Spleen (tissue), 7 donors: Measurements from ENCODE around the gene ATXN8OS.

Experiments
- POLR2A ChIP-seq, 3 donors: fragments of 450-650 bp; IDR thresholded peaks; one replicate each; pipeline ENCODE4 v1.5.1; 2017; ENCODE audit warnings: antibody characterized with exemption in 3 of 3, mild to moderate bottlenecking in 1 of 3
- POLR2AphosphoS5 ChIP-seq, 3 donors: sonication (generic); formaldehyde crosslinking; IDR thresholded peaks; one replicate each; pipeline ENCODE4 v1.5.1; 2017; ENCODE audit warnings: antibody characterized with exemption in 3 of 3
- TF ChIP-seq, protein P1 (sequence below), 11 experiments: fragments of 200-600 bp in 7 of 11; fragments of 450-650 bp in 4 of 11; sonication (generic) in 4 of 11; IDR thresholded peaks in 8 of 11; conservative IDR thresholded peaks in 3 of 11; 1 replicate in 7 of 11; 2 replicates in 4 of 11; pipeline versions ENCODE4 v1.4.0 to v1.8.0; 2016 to 2021; ENCODE audit warnings: antibody characterized with exemption in 11 of 11, inconsistent platforms in 4 of 11, mild to moderate bottlenecking in 1 of 11
- donor health status: DM: no; HTN: no; CAD: no; lungs with moderate emphysema.
- donor health status: DM: no; HTN: no; CAD: no.
- donor health status: DM: no; HTN: no; CAD: no.

- TF ChIP-seq, protein P1, sequence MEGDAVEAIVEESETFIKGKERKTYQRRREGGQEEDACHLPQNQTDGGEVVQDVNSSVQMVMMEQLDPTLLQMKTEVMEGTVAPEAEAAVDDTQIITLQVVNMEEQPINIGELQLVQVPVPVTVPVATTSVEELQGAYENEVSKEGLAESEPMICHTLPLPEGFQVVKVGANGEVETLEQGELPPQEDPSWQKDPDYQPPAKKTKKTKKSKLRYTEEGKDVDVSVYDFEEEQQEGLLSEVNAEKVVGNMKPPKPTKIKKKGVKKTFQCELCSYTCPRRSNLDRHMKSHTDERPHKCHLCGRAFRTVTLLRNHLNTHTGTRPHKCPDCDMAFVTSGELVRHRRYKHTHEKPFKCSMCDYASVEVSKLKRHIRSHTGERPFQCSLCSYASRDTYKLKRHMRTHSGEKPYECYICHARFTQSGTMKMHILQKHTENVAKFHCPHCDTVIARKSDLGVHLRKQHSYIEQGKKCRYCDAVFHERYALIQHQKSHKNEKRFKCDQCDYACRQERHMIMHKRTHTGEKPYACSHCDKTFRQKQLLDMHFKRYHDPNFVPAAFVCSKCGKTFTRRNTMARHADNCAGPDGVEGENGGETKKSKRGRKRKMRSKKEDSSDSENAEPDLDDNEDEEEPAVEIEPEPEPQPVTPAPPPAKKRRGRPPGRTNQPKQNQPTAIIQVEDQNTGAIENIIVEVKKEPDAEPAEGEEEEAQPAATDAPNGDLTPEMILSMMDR (IDR thresholded peaks at IDR 0.05 in 8 of 11, conservative IDR thresholded peaks at IDR 0.05 in 3 of 11) = no peak
- TF ChIP-seq POLR2A (IDR thresholded peaks at IDR 0.05) = no peak
- TF ChIP-seq POLR2AphosphoS5 (IDR thresholded peaks at IDR 0.05) = no peak
These were observed 3.1 kb upstream of the ATXN8OS start for GRCh38 chr13:70104481-70104880.
